H1 (cell line): ENCODE results near the gene SLC7A5. TPM values are rescaled to one million over a fixed set of nuclear protein-coding genes. Genes with fewer than 3 reads are reported as not detected.
"Not testable (repeated sequence)": the region's sequence is repeated elsewhere in the genome, so short reads cannot be mapped to it uniquely, and the experiment has no call there.

Experiments
- CTCF ChIA-PET: fragments of 300-600 bp; sonication (Branson Sonifier 250); formaldehyde crosslinking; loops from one replicate; lab custom pipeline; 2021; ENCODE audit not compliant: partially characterized antibody; lab: Charles Lee
- POLR2A ChIA-PET: fragments of 300-600 bp; sonication (Branson Sonifier 250); formaldehyde crosslinking; loops from one replicate; lab custom pipeline; 2021; ENCODE audit warnings: inconsistent platforms; ENCODE audit not compliant: partially characterized antibody; lab: Charles Lee
- DNase-seq, 2 experiments: peaks; one replicate each; pipeline versions ENCODE4 v3.0.0 to v3.0.0-alpha.2; 2010 to 2022; ENCODE audit warnings: low spot score in 2 of 2, low read depth in 1 of 2, mixed read lengths in 1 of 2
- FAIRE-seq: peaks from 2 replicates; lab custom pipeline; 2011; peaks lifted over from hg19 to GRCh38; lab: Jason Lieb, UNC
- H2AFZ ChIP-seq: 2 replicates; pipeline ENCODE4 v1.8.1; 2012; ENCODE audit warnings: low read length, inconsistent platforms
- H2AK5ac ChIP-seq: 2 replicates; pipeline ENCODE4 v1.6.1; 2013; ENCODE audit warnings: low read depth, low read length
- H2BK120ac ChIP-seq: replicated peaks from 2 replicates; pipeline ENCODE3; 2013; ENCODE audit warnings: low read depth, low read length, inconsistent platforms
- H2BK12ac ChIP-seq: 2 replicates; pipeline ENCODE4 v1.6.1; 2013; ENCODE audit warnings: low read depth, low read length
- H2BK15ac ChIP-seq: 2 replicates; pipeline ENCODE4 v1.6.1; 2013; ENCODE audit warnings: low read length
- H2BK20ac ChIP-seq: 2 replicates; pipeline ENCODE4 v1.6.1; 2013; ENCODE audit warnings: low read length
- H2BK5ac ChIP-seq: 2 replicates; pipeline ENCODE4 v1.6.1; 2013; ENCODE audit warnings: low read depth, low read length
- H3K14ac ChIP-seq: 2 replicates; pipeline ENCODE4 v1.6.1; 2013; ENCODE audit warnings: inconsistent platforms; ENCODE audit not compliant: insufficient read length
- H3K18ac ChIP-seq: 2 replicates; pipeline ENCODE4 v1.6.1; 2013; ENCODE audit warnings: low read length; ENCODE audit errors: extremely low read depth
- H3K23ac ChIP-seq: 2 replicates; pipeline ENCODE4 v1.6.1; 2013; ENCODE audit warnings: inconsistent platforms; ENCODE audit not compliant: insufficient read length
- H3K23me2 ChIP-seq: 2 replicates; pipeline ENCODE4 v1.6.1; 2013; ENCODE audit warnings: low read depth, low read length
- H3K27ac ChIP-seq: 2 replicates; pipeline ENCODE4 v1.6.1; 2011; ENCODE audit warnings: low read depth, low read length, inconsistent platforms
- H3K27me3 ChIP-seq, 4 experiments: replicated peaks in 1 of 4; 1 replicate in 1 of 4; 2 replicates in 3 of 4; pipeline versions ENCODE4 v1.6.1 to v1.8.1; 2011 to 2013; ENCODE audit warnings: low read length in 3 of 4, mild to moderate bottlenecking in 3 of 4, inconsistent platforms in 2 of 4, mixed read lengths in 2 of 4, moderate library complexity in 1 of 4; ENCODE audit not compliant: control insufficient read depth in 3 of 4, insufficient read depth in 3 of 4; ENCODE audit errors: extremely low read depth in 1 of 4
- H3K36me3 ChIP-seq, 4 experiments: 2 replicates each; pipeline versions ENCODE4 v1.6.1 to v1.8.1; 2011 to 2013; ENCODE audit warnings: mild to moderate bottlenecking in 4 of 4, low read length in 3 of 4, moderate library complexity in 2 of 4, control low read depth in 1 of 4, inconsistent platforms in 1 of 4; ENCODE audit not compliant: insufficient read depth in 4 of 4, control insufficient read depth in 2 of 4
- H3K4ac ChIP-seq: replicated peaks from 2 replicates; pipeline ENCODE3; 2013; ENCODE audit warnings: low read length, low read depth, mixed read lengths, inconsistent platforms; ENCODE audit not compliant: insufficient read length
- H3K4me1 ChIP-seq, 4 experiments: replicated peaks in 1 of 4; 1 replicate in 1 of 4; 2 replicates in 3 of 4; pipeline versions ENCODE4 v1.6.1 to v1.8.1; 2011 to 2013; ENCODE audit warnings: low read length in 3 of 4, inconsistent platforms in 2 of 4, mixed read lengths in 1 of 4; ENCODE audit not compliant: insufficient read depth in 4 of 4, control insufficient read depth in 3 of 4
- H3K4me2 ChIP-seq, 2 experiments: 2 replicates each; pipeline versions ENCODE4 v1.6.1 to v1.8.1; 2011 to 2013; ENCODE audit warnings: low read depth in 2 of 2, low read length in 2 of 2, control low read depth in 1 of 2, inconsistent platforms in 1 of 2, mild to moderate bottlenecking in 1 of 2; ENCODE audit not compliant: insufficient read depth in 1 of 2
- H3K4me3 ChIP-seq, 4 experiments: fragments of 200-600, 300-600 bp in 1 of 4; sonication (generic), shearing (Covaris generic), sonication (Bioruptor Twin) in 1 of 4; 2 replicates each; pipeline versions ENCODE4 v1.5.1 to v1.8.1; 2011 to 2016; ENCODE audit warnings: low read length in 4 of 4, low read depth in 3 of 4, control low read depth in 2 of 4, inconsistent platforms in 2 of 4, mild to moderate bottlenecking in 2 of 4, mixed read lengths in 1 of 4, moderate library complexity in 1 of 4; ENCODE audit not compliant: insufficient read depth in 2 of 4; ENCODE audit errors: extremely low read depth in 1 of 4
- H3K56ac ChIP-seq: replicated peaks from 2 replicates; pipeline ENCODE3; 2013; ENCODE audit warnings: low read depth, mild to moderate bottlenecking, mixed read lengths, low read length, inconsistent platforms; ENCODE audit not compliant: insufficient read length
- H3K79me1 ChIP-seq: 2 replicates; pipeline ENCODE4 v1.6.1; 2013; ENCODE audit warnings: low read depth, low read length, control low read depth
- H3K79me2 ChIP-seq, 2 experiments: 2 replicates each; pipeline versions ENCODE4 v1.6.1 to v1.8.1; 2012 to 2013; ENCODE audit warnings: low read length in 2 of 2, mild to moderate bottlenecking in 2 of 2, inconsistent platforms in 1 of 2; ENCODE audit not compliant: insufficient read depth in 2 of 2, control insufficient read depth in 1 of 2
- H3K9ac ChIP-seq, 4 experiments: replicated peaks in 1 of 4; 1 replicate in 1 of 4; 2 replicates in 3 of 4; pipeline versions ENCODE4 v1.6.1 to v1.8.1; 2011 to 2013; ENCODE audit warnings: low read depth in 3 of 4, low read length in 3 of 4, control low read depth in 2 of 4, mild to moderate bottlenecking in 2 of 4, moderate library complexity in 2 of 4, inconsistent platforms in 1 of 4; ENCODE audit errors: extremely low read depth in 1 of 4
- H3K9me3 ChIP-seq, 2 experiments: 2 replicates each; pipeline versions ENCODE4 v1.6.1 to v1.8.1; 2012 to 2013; ENCODE audit warnings: mild to moderate bottlenecking in 2 of 2, moderate library complexity in 2 of 2, control low read depth in 1 of 2, inconsistent platforms in 1 of 2, low read depth in 1 of 2, low read length in 1 of 2, mixed read lengths in 1 of 2; ENCODE audit not compliant: insufficient read depth in 2 of 2
- H4K20me1 ChIP-seq, 2 experiments: replicated peaks in 1 of 2; 2 replicates each; pipeline versions ENCODE3 to v1.8.1; 2011 to 2013; ENCODE audit warnings: inconsistent platforms in 2 of 2, low read length in 2 of 2, mild to moderate bottlenecking in 1 of 2; ENCODE audit not compliant: insufficient read depth in 2 of 2, control insufficient read depth in 1 of 2
- H4K5ac ChIP-seq: 2 replicates; pipeline ENCODE4 v1.6.1; 2013; ENCODE audit warnings: low read length, low read depth, mixed read lengths, inconsistent platforms; ENCODE audit not compliant: insufficient read length
- H4K8ac ChIP-seq: 2 replicates; pipeline ENCODE4 v1.8.0; 2013; ENCODE audit warnings: mild to moderate bottlenecking, moderate library complexity, low read length, inconsistent platforms; ENCODE audit not compliant: insufficient read depth; ENCODE audit errors: extremely low read depth
- H4K91ac ChIP-seq: replicated peaks from 2 replicates; pipeline ENCODE3; 2013; ENCODE audit warnings: low read length, mixed read lengths, inconsistent platforms; ENCODE audit not compliant: insufficient read length
- BCL11A ChIP-seq, 2 experiments: IDR thresholded peaks; one replicate each; pipeline ENCODE4 v1.6.1; 2011; ENCODE audit warnings: low read depth in 2 of 2, low read length in 2 of 2, mild to moderate bottlenecking in 2 of 2
- CBX5 ChIP-seq: fragments of 300-800, 300-1000 bp; sonication (generic); IDR thresholded peaks from 2 replicates; pipeline ENCODE4 v1.7.1; 2016; ENCODE audit warnings: antibody characterized with exemption, low read length, low read depth
- CTBP2 ChIP-seq: IDR thresholded peaks from 2 replicates; pipeline ENCODE4 v1.7.0; 2011; ENCODE audit warnings: borderline replicate concordance, mild to moderate bottlenecking, moderate library complexity, mixed read lengths, low read length; ENCODE audit not compliant: insufficient read depth, insufficient read length
- EGR1 ChIP-seq: IDR thresholded peaks from 2 replicates; pipeline ENCODE4 v1.6.1; 2011; ENCODE audit warnings: low read depth, low read length, borderline replicate concordance
- HDAC6 ChIP-seq: IDR thresholded peaks from one replicate; pipeline ENCODE4 v1.7.1; 2012; ENCODE audit warnings: low read depth, mild to moderate bottlenecking, inconsistent platforms, low read length, moderate library complexity
- MAFK ChIP-seq: IDR thresholded peaks from 2 replicates; pipeline ENCODE4 v1.6.1; 2012; ENCODE audit warnings: low read depth, mild to moderate bottlenecking, improper control_type of control experiment, low read length
- YY1 ChIP-seq: IDR thresholded peaks from 2 replicates; pipeline ENCODE4 v1.6.1; 2011; ENCODE audit warnings: low read depth, mild to moderate bottlenecking, low read length
- WGBS, 2 experiments: shearing (Covaris generic) in 1 of 2; methylation state at CpG; one replicate each; pipeline versions ENCODE4 v1.1.6 to v1.1.7; 2013 to 2015; ENCODE audit warnings: low lambda C conversion rate in 2 of 2, mixed read lengths in 2 of 2, inconsistent platforms in 1 of 2, low coverage in 1 of 2, missing lambda C conversion rate in 1 of 2; ENCODE audit not compliant: insufficient replicate concordance in 2 of 2, insufficient coverage in 1 of 2, insufficient read length in 1 of 2; ENCODE audit errors: extremely low coverage in 1 of 2, missing lambda C conversion rate in 1 of 2; 5-methylcytosine and 5-hydroxymethylcytosine counted together
- polyA plus RNA-seq, 7 experiments: library from polyadenylated mRNA; depleted of rRNA in 3 of 7; stranded (reverse) in 5 of 7; unstranded in 2 of 7; fragments of >200 nt in 5 of 7; fragments of 200-250 nt in 2 of 7; gene quantifications; 1 replicate in 5 of 7; 2 replicates in 1 of 7; 4 replicates in 1 of 7; pipeline versions ENCODE4 v1.2.1 to v1.2.3, GENCODE V29; 2011 to 2013; ENCODE audit warnings: missing spikeins in 2 of 7, mixed read lengths in 2 of 7
- total RNA-seq: library from RNA; stranded (reverse); fragmentation: NEBNext Ultra II Directional; extraction: Animal tissue kit (Norgen Biotek cat#: 25700); gene quantifications from 2 replicates; pipeline ENCODE4 v1.2.1, GENCODE V29; 2021
- TF ChIP-seq, protein P1 (sequence below): IDR thresholded peaks from 2 replicates; pipeline ENCODE4 v1.6.1; 2012; ENCODE audit warnings: inconsistent platforms

The SLC7A5 gene
- total and polyA plus RNA-seq, 2 of the 8 experiments (the other 6 are each of a cell fraction or from before 2014, with no cell fraction given): 68.2 to 341 TPM

DNA sequence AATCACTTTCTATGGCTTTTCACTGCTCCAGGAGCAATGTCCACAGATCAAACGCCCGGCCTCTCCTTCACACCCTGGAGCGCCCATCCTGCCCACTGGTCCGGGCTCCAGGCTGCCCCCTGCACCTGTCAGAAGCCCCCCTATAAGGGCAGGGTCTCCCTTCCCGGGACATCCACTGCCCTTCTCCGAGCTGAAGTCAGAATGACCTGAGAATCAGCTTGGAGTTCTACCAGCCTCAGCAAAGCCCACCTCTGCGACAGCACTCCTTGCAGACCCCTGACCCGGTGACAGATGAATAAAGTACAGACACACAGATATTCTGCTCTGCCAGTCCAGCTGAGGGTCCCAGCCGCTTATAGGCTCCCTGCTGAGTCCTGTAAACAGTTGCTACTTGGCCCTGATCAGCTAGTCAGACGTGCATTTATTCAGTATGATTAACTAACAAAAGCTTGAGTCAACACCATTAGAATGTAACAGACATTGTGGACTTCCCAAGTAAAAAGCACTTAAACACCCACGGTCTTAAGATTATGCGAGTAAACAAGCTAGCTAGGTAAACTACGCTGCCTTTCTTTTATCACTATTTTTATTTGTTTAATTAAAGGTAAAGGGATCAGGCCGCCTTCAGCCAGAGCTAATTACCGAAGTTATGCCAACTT, 4.8 kb downstream of the SLC7A5 start (continued):
- no peak for TF ChIP-seq CBX5
- TF ChIP-seq YY1: no peak
- TF ChIP-seq BCL11A (IDR thresholded peaks at IDR 0.05; ENCODE audit: low read depth in 2 of 2, low read length in 2 of 2): no peak
- no peak for TF ChIP-seq EGR1
- TF ChIP-seq, protein P1, sequence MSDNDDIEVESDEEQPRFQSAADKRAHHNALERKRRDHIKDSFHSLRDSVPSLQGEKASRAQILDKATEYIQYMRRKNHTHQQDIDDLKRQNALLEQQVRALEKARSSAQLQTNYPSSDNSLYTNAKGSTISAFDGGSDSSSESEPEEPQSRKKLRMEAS: no peak
- TF ChIP-seq HDAC6: no peak
- TF ChIP-seq CTBP2: no peak
- no peak for TF ChIP-seq MAFK

DNA sequence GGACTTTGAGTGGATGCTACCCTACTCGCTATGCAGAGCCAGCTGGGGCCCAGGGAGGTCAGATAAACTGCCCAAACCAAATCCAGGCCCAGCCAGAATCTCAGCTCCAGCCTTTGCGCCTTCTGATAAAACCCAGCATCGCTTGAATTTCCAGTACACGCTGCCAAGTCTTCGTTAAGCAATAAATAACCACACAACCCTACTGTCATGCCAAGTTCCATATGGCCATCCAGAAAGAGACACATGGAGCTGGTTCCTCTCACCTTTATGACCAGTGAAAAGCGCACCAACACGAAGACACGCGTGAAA, 6.0 kb downstream of the SLC7A5 start:
- not testable (repeated sequence) for H3K23me2 ChIP-seq, DNase-seq, H4K5ac ChIP-seq, H2BK15ac ChIP-seq, H3K79me1 ChIP-seq, H2BK120ac ChIP-seq, H3K14ac ChIP-seq, H3K23ac ChIP-seq, H4K91ac ChIP-seq, FAIRE-seq, H3K18ac ChIP-seq, H2BK5ac ChIP-seq, H3K4me1 ChIP-seq, H2AFZ ChIP-seq, H2AK5ac ChIP-seq, H3K9me3 ChIP-seq, H2BK12ac ChIP-seq, H3K4me2 ChIP-seq, H3K4me3 ChIP-seq, H3K4ac ChIP-seq, H2BK20ac ChIP-seq, H3K9ac ChIP-seq, H4K8ac ChIP-seq, H3K56ac ChIP-seq, H3K27ac ChIP-seq
- Histone ChIP-seq H3K36me3 (peaks cover 0 to 26% (median under 1%) of the 10 kb centered on the region in 4 experiments; a peak in 3 of 8 replicates), H3K79me2 (peaks cover 9 to 78% of the 10 kb centered on the region in 2 experiments; a peak in 3 of 4 replicates), H3K27me3 (peaks cover 0 to 32% (median 19%) of the 10 kb centered on the region in 4 experiments; a peak in 5 of 7 replicates), H4K20me1 (peaks cover 12 to 18% of the 10 kb centered on the region in 2 experiments)
- ChIA-PET POLR2A (interaction anchor here (22.5 kb wide), 1 partner anchor 14 kb away, joined by 507 read pairs; no protein-coding TSS in a partner anchor), CTCF (interaction anchor here (12.4 kb wide), 1 partner anchor 11 kb away, joined by 181 read pairs; no protein-coding TSS in a partner anchor)
- 93% methylated on average over 9 of the region's 9 CpGs; no CpG with 5 or more reads in 1 of the 2 experiments for WGBS, 2 experiments
